ENCODE data around the gene ATP5IF1.

GRCh38 chr1:28233264-28233606 is 2.7 kb upstream of the ATP5IF1 start:
- no peak for TF ChIP-seq EZH2phosphoT487 (IDR thresholded peaks at IDR 0.05; ENCODE audit: borderline replicate concordance)
- TF ChIP-seq CTCF (conservative IDR thresholded peaks at IDR 0.05; ENCODE audit: low read length), result no peak
